Medulla oblongata (tissue), 1 donor: ENCODE measurements around the gene KIF26B.

Experiments used
- DNase-seq: peaks from one replicate; pipeline ENCODE4 v3.0.0-alpha.2; 2015; ENCODE audit errors: extremely low spot score

Gene KIF26B

DNA sequence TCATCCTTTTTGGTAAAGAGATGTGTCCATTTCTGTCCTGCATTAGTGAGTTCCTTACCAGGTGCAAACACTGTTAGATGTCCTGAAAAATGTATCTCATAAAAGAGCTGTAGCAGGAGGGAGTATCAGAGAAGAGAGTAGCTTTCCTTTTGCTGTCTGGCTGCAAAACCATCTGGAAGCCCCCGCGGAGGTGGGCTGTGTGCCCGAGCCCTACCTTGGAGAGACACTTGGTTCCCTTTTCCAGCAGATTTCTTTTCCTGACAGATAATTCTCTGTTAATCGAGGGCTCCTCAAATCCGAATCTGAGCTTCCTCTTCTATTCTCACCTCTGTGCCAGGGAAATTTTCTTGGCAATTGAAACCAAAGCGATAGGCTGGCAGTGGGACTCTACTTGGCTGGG is 53.0 kb downstream of the KIF26B start:
- no peak for DNase-seq

GRCh38 chr1:245209658-245210435 is 55.1 kb downstream of the KIF26B start:
- DNase-seq, result no peak

GRCh38 chr1:245211035-245211749 is 56.4 kb downstream of the KIF26B start:
- DNase-seq, result no peak

DNA sequence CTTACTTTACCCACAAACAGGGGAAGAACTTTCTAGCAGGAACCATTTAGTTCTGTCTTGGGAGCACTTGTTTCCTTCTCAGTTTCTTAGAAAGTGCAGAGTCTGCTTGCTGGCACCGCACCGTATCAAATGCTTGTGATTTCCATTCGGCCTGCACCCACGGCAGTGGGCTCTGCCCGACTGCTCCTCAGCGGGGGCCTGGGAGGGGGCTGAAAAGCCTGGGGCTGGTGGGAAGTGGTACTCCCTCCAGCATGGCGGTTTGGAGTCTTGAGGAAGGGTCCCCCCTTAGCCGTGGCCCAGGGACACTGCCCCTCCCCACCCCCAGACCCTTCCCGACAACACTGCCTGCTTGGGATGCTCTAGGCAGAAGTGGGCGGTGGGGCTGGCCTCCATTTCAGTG is 57.0 kb downstream of the KIF26B start:
- DNase-seq, result no peak

DNA sequence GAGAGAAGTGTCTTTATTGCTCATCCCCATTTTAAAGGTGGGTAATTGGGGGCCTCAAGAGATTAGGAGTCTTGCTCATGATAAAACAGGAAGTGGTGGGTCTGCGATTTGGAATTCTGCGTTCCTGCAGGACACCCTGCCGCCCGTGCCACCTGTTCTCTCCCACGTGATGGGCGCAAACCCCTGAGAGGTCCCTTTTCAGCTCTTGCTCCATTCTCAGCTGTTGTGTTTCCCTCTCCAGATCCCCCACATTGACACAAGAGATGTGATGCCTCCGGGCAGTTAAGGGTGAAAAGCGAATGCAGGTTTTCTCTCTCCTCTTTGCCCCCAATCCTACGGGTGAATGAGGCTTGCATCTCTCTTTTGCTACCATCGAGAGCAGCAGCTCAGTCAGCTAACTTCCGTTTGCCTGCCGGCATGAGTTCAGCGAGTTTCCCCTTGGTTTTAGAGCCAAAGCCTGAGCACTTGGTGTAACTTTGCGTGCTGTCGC is 57.5 kb downstream of the KIF26B start:
- no peak for DNase-seq

DNA sequence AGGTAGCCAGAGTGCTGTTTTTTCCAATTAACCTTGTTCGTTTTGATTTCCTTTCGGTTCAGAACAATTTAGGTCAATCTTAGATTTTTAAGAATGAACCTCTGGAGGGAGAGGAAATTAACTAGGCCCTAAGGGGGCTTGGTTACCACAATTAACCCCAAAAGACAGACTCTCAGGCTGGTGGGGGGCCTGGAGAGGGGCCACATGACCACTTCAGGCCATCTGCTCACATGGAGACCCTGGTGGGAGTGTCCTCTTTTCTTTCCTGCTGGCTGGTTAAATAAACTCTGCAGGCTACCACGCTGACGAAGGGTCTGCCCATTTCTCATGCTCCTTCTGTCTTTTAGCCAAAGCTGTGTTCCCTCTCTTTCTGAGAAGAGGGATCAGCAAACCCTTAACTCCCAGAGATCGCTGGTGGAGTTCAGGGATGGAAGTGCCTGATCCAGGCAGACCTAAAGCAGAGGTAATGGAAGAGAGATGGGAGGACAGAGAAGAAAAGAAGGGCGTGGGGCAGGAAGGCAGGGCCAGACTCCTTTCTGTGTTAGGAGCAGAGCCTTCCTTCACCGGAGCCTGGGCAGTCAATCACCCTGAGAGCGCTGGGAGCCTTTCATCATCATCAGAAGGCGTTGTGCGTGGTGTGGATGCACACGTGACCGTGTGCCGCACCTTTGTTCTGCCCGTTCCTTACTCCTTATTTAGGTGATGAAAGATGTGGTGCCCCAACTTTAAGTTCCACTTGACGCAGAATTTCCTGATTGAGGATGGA is 58.5 kb downstream of the KIF26B start:
- DNase-seq, result no peak

DNA sequence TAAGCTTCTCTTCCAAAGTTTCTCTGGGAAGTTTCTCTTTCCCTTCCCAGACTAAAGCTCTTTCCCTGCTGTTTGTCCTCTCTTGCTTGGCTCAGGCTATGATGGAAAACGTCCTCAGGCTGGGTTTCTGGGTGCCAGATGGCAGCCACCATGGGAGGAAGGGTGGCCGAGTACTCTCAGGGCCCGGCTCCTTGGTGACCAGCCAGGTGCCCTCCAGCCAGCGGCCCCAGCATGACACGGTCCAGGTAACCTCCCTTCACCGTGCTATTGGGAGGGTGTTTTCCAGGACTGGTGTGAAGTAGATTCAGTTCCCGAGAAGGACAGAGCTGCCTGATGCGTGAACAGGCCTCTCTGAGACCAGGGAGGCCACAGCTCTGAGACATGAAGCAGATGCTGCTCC is 60.3 kb downstream of the KIF26B start:
- DNase-seq, result no peak

DNA sequence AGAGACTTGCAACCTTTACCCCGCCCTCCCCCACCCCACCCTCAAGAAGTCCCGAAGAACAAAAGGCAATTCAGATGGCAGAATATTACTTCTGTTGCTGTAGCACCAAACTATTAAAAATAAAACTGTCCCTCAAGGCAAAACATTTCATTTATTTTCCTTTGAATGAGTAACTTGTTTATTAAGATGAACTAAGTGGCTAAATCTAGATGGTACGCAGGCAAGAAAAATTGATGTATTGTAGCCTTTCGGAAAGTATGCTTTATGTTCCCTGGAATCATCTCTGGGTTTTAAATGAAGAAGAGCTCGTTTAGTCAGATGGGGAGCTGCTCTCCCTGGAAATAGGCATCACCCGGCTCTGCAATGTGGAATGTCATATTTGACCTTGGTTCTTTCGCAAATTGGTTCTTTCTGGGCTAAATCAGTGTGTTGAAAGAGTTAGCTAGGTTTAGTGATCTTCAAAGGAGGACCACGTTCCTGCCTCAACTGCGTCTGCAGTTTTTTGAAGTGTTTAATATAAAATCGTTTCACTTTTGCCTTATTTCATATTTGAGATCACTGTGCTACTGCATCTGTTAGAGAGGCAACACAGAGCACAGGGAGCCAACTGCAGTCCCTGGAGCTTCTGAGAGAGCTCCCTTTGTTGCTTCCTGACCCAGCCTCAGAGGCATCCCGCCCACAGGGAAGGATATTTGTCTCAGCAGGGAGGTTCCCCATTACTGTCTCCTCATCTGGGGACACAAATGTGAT is 61.8 kb downstream of the KIF26B start:
- peak; percentile 15 for DNase-seq

DNA sequence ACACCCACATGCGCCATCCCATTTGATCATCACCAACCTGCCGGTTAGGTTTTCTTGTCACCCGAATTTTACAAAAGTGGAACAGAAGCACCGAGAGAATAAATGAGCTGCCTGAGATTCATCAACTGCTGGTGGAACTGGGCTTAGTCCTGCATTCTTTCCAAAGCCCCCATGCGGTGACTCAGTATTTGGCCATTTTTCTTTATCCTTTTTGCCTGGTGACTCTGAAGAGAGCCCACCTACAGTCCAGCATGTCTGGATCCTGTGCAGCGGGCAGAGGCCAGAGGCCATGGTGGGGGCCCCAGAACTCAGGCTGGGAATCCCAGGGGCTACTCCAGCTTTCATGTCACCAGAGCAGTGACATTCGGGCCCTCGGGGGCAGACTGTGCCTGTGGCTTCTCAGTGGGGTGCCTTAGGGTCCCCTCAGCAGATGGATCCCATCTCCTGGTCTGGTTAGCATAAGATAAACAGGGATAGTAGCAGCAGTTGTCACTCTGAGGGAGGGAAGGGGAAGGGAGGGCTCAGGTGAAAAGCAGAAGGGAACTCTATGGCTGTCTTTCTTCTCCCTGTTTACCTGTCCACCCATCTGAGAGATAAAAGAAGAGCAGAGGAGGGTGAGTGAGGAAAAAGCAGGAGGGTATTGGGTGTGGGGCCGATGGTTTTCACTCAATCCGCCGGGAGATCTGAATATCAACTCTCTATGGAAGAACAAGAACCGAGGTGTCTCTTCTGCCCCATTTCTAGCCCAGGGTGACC is 63.2 kb downstream of the KIF26B start:
- DNase-seq, result no peak

GRCh38 chr1:245220381-245220985 is 65.7 kb downstream of the KIF26B start:
- DNase-seq, result no peak

GRCh38 chr1:245221805-245222204 is 67.0 kb downstream of the KIF26B start:
- no peak for DNase-seq

DNA sequence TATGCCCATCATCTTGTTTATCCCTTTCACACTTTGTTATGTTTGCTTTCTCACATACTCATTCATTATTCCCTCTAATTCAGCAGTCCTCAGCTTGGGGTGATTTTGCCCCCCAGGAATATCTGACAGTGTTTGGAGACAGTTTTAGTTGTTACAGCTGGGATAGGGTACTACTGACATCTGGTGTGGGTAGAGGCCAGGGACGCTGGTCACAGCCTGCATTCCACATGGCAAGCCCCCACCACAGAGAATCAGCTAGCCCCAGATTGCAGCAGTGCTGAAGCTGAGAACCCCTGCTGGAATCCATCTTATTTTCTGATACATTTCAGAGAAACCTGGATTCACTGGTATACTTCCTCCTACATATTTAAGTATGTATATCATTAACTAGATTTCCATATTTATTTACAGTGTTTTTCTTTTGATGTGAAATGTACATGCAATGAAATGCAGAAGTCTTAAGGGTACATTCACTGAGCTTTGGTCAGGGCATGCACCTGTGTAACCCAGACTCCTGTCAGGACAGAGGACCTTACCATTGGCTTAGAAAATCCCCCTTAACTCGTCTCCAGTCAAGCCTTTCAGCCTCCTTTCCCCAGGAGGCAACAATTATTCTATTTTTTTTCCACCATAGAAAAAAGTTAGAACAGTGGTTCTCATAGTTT is 68.3 kb downstream of the KIF26B start:
- no peak for DNase-seq

GRCh38 chr1:245225322-245226202 is 70.8 kb downstream of the KIF26B start:
- no peak for DNase-seq

DNA sequence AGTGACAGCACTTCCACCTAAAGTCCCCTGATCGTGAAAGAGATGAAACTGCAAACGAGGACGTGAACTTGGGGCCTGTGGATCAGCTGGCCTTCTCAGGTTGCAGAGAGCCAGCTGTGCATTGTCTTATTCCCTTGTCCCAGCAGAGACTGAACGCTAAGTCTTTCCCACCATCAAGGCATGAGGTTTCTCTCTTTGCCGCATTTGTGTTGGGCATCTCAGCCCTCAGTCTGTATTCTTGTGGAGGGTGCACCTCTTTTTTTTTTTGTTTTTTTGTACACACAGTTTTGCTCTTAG is 71.4 kb downstream of the KIF26B start:
- no peak for DNase-seq

- no peak for DNase-seq
These were observed 74.3 kb downstream of the KIF26B start for GRCh38 chr1:245229051-245229450.

GRCh38 chr1:245232931-245233330 is 78.1 kb downstream of the KIF26B start:
- no peak for DNase-seq

DNA sequence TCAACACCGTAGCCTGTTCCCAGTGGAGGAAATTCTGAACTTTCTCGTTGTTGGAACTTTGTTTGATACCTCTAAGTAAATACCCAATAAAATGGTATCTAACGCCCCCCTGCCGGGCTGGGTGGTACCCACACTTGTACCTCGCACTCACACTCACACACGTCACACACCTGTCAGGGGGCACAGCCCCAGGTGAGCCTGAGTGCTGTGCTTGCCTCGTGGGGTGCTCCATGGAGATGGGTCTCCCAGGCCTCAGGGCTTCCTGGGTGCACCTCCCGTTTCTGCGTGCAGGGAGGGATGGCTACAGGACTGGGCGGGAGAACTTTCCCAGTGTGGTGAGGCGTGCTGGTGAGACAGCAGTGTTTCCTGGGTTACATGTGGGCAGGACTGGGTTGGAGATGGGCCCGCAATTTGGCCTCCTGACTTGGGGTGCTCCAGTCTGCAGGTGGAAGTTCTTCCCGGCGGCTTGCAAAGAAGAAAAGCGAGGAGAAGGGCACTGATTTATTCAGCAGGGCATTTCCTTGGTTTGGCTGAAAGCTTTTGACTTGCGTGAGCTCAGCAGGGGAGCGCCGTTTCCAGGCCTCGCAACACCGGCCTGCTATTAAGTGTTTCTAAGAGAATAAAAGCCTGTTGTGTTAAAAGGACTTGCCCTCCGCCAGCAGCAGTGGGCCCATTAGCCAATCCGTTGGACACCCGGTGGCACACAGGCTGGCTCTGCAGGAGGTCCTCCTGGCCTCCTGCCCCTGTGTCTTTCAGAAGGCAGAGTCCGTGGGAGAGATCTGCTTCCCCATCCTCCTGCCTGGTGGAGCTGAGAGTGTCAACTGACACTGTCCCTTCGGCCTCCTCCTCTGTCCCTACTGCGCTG is 79.7 kb downstream of the KIF26B start:
- peak; percentile 48 for DNase-seq

DNA sequence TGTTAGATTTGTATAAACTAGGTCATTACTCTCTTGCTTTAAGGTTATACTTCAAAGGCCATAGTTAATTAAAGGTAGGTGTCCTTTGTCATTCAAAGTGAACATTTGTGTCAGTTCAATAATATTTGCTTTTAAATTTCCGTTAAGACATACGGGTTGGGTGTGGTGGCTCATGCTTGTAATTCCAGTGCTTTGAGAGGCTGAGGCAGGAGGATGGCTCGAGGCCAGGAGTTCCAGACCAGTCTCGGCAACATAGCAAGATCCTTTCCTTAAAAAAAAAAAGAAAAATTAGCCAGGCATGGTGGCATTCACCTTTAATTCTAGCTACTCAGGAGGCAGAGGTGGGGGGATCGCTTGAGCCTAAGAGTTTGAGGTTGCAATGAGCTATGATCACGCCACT is 80.4 kb downstream of the KIF26B start:
- DNase-seq, result no peak
